HUES48 (cell line): Measurements from ENCODE around the gene MSI2.
"Not testable (repeated sequence)": the region's sequence is repeated elsewhere in the genome, so short reads cannot be mapped to it uniquely, and the experiment has no call there.

Experiments used
- H3K27ac ChIP-seq: one replicate; pipeline ENCODE4 v1.7.0; 2013; ENCODE audit warnings: low read depth, low read length, inconsistent platforms
- H3K27me3 ChIP-seq: 2 replicates; pipeline ENCODE4 v1.6.1; 2013; ENCODE audit warnings: mild to moderate bottlenecking, low read length; ENCODE audit not compliant: control insufficient read depth, insufficient read depth
- H3K36me3 ChIP-seq: 2 replicates; pipeline ENCODE4 v1.6.1; 2013; ENCODE audit warnings: low read length; ENCODE audit not compliant: control insufficient read depth, insufficient read depth
- H3K4me1 ChIP-seq: 2 replicates; pipeline ENCODE4 v1.6.1; 2013; ENCODE audit warnings: mild to moderate bottlenecking, low read length; ENCODE audit not compliant: control insufficient read depth, insufficient read depth
- H3K4me3 ChIP-seq: 2 replicates; pipeline ENCODE4 v1.5.1; 2013; ENCODE audit warnings: mild to moderate bottlenecking, low read depth, low read length
- H3K9ac ChIP-seq: 2 replicates; pipeline ENCODE4 v1.6.1; 2013; ENCODE audit warnings: mild to moderate bottlenecking, low read depth, low read length, moderate library complexity
- H3K9me3 ChIP-seq: 2 replicates; pipeline ENCODE4 v1.6.1; 2013; ENCODE audit warnings: low read length; ENCODE audit not compliant: control insufficient read depth, insufficient read depth

Gene MSI2

GRCh38 chr17:57489321-57489720 is 233.0 kb downstream of the MSI2 start:
- Histone ChIP-seq H3K9me3 (no peaks in the 10 kb centered on the region), H3K36me3 (no peaks in the 10 kb centered on the region), H3K4me1 (peaks cover 8% of the 10 kb centered on the region), H3K27ac (no peak overlapping the region), H3K4me3 (no peak overlapping the region), H3K27me3 (no peaks in the 10 kb centered on the region), H3K9ac (no peak overlapping the region)

- Histone ChIP-seq H3K9ac (no peak overlapping the region), H3K27ac (no peak overlapping the region), H3K36me3 (no peaks in the 10 kb centered on the region), H3K4me3 (no peak overlapping the region), H3K27me3 (no peaks in the 10 kb centered on the region), H3K4me1 (peaks cover 7% of the 10 kb centered on the region), H3K9me3 (no peaks in the 10 kb centered on the region)
Observed at GRCh38 chr17:57490111-57490845, 234.0 kb downstream of the MSI2 start.

- H3K9ac ChIP-seq = no peak overlapping the region
- peaks cover under 1% of the 10 kb centered on the region for H3K4me1 ChIP-seq
- no peaks in the 10 kb centered on the region for H3K36me3 ChIP-seq
- H3K27me3 ChIP-seq = no peaks in the 10 kb centered on the region
- no peaks in the 10 kb centered on the region for H3K9me3 ChIP-seq
- no peak overlapping the region for H3K4me3 ChIP-seq
- H3K27ac ChIP-seq = no peak overlapping the region
Observed at GRCh38 chr17:57490890-57491289, 234.6 kb downstream of the MSI2 start.

- Histone ChIP-seq H3K9me3 (no peaks in the 10 kb centered on the region), H3K27me3 (no peaks in the 10 kb centered on the region), H3K4me1 (no peaks in the 10 kb centered on the region; the same call in 1 of the 2 replicates), H3K4me3 (no peak overlapping the region), H3K36me3 (no peaks in the 10 kb centered on the region), H3K9ac (no peak overlapping the region), H3K27ac (no peak overlapping the region)
Observed at GRCh38 chr17:57493171-57493570, 236.8 kb downstream of the MSI2 start.

- Histone ChIP-seq H3K27me3 (no peaks in the 10 kb centered on the region), H3K9me3 (no peaks in the 10 kb centered on the region), H3K4me3 (no peak overlapping the region), H3K9ac (no peak overlapping the region), H3K36me3 (no peaks in the 10 kb centered on the region), H3K4me1 (no peaks in the 10 kb centered on the region; the same call in 1 of the 2 replicates), H3K27ac (no peak overlapping the region)
Observed at GRCh38 chr17:57493625-57494024, 237.3 kb downstream of the MSI2 start.

GRCh38 chr17:57494443-57494842 is 238.1 kb downstream of the MSI2 start:
- H3K4me3 ChIP-seq = no peak overlapping the region
- H3K27me3 ChIP-seq = no peaks in the 10 kb centered on the region
- no peaks in the 10 kb centered on the region; the same call in 1 of the 2 replicates for H3K4me1 ChIP-seq
- no peaks in the 10 kb centered on the region for H3K36me3 ChIP-seq
- H3K27ac ChIP-seq = no peak overlapping the region
- no peak overlapping the region for H3K9ac ChIP-seq
- H3K9me3 ChIP-seq = no peaks in the 10 kb centered on the region

GRCh38 chr17:57495771-57496170 is 239.4 kb downstream of the MSI2 start:
- Histone ChIP-seq H3K4me1 (no peaks in the 10 kb centered on the region; the same call in 1 of the 2 replicates), H3K36me3 (no peaks in the 10 kb centered on the region), H3K27me3 (no peaks in the 10 kb centered on the region), H3K9me3 (no peaks in the 10 kb centered on the region), H3K9ac (no peak overlapping the region), H3K4me3 (no peak overlapping the region), H3K27ac (no peak overlapping the region)

- no peaks in the 10 kb centered on the region for H3K36me3 ChIP-seq
- no peak overlapping the region for H3K9ac ChIP-seq
- H3K4me3 ChIP-seq = no peak overlapping the region
- H3K27me3 ChIP-seq = no peaks in the 10 kb centered on the region
- H3K9me3 ChIP-seq = no peaks in the 10 kb centered on the region
- H3K4me1 ChIP-seq = no peaks in the 10 kb centered on the region; the same call in 1 of the 2 replicates
- H3K27ac ChIP-seq = no peak overlapping the region
Observed at GRCh38 chr17:57496382-57496781, 240.1 kb downstream of the MSI2 start.

- Histone ChIP-seq H3K27me3 (no peaks in the 10 kb centered on the region), H3K9me3 (no peaks in the 10 kb centered on the region), H3K4me1 (no peaks in the 10 kb centered on the region; the same call in 1 of the 2 replicates), H3K36me3 (no peaks in the 10 kb centered on the region), H3K9ac (no peak overlapping the region), H3K27ac (no peak overlapping the region), H3K4me3 (no peak overlapping the region)
Observed at GRCh38 chr17:57498443-57498842, 242.1 kb downstream of the MSI2 start.

GRCh38 chr17:57499221-57499620 is 242.9 kb downstream of the MSI2 start:
- H3K36me3 ChIP-seq, H3K4me1 ChIP-seq, H3K27ac ChIP-seq, H3K4me3 ChIP-seq, H3K9ac ChIP-seq, H3K9me3 ChIP-seq, H3K27me3 ChIP-seq: not testable (repeated sequence)

- H3K9ac ChIP-seq = no peak overlapping the region
- no peaks in the 10 kb centered on the region for H3K27me3 ChIP-seq
- H3K36me3 ChIP-seq = no peaks in the 10 kb centered on the region
- no peak overlapping the region for H3K4me3 ChIP-seq
- no peak overlapping the region for H3K27ac ChIP-seq
- H3K9me3 ChIP-seq = no peaks in the 10 kb centered on the region
- no peaks in the 10 kb centered on the region; the same call in 1 of the 2 replicates for H3K4me1 ChIP-seq
Observed at GRCh38 chr17:57499648-57500049, 243.3 kb downstream of the MSI2 start.
